ENCODE results near the gene CYP17A1.
"Not testable (repeated sequence)": the region's sequence is repeated elsewhere in the genome, so short reads cannot be mapped to it uniquely, and the experiment has no call there.

CYP17A1 gene

DNA sequence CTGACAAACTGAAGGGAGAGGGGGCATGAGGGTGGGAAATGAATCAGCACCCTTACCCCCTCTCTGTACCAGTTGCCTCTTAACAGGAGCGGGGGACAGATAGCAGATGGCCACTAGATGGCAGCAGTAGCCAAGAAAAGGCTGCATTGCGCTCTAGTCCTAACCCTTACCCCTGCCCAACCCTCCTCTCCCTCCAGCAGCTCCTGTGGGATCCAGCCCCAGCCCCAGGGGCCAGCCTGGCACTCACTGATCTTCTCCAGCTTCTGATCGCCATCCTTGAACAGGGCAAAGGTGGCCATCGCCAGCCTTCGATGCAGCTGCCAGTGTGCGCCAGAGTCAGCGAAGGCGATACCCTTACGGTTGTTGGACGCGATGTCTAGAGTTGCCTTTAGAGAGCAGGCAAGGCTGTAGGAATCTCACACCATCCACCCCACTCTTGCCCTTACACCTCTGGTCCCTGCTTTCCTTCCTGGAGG lies 2.2 kb downstream of the CYP17A1 start:
- DNase-seq, result peak; percentile 65

DNA sequence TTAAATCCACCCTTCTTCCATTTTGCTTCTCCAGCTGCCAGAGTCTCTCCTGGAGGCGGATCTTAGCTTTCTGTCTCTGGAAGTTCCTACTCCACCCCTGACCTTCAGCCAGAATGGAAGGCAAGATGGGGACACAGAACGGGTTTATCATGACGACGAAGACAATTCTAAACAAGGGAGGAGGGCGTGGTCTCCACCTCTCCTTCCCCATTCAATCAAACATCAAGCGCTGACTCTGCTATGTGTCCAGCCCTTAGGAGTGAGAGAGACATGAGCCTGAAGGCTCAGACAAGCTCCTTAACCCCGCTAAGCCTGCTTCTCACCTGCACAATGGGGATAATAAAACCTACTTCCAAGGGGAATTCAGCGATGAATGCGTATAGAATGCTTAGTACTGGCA lies 3.1 kb downstream of the CYP17A1 start:
- no peak for DNase-seq

DNA sequence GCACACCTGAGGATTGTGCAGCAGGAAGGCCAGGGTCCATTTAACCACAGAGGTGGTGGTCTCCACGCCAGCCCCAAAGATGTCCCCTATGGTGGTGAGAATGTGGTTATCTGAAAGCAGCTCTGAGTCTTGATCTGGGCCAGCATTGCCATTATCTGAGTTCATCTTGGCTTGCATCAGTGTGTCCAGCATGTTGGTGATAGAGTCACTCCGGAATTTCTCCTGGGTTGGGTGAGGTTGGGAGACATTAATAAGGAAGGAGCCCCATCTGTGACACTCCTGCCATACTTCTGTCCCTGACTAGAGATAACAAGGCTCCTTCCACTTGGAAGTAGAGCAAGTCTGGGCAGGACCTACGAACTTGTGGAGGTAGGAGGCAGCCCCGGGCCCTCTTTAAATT lies 4.2 kb downstream of the CYP17A1 start:
- DNase-seq, result no peak

DNA sequence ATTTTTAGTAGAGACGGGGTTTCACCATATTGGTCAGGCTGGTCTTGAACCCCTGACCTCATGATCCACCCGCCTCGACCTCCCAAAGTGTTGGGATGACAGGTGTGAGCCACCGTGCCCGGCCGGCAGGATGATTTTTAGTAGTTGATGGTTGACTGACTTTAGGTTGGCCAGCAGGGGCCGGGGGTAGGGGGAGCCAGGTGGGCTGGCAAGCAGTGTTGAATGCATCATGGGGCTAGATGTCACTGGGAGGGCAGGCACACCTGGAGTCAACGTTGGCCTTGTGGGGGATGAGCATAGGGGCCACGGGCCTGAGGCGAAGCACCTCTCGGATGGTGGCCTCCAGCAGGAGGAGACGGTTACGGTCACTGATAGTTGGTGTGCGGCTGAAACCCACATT lies 5.0 kb downstream of the CYP17A1 start:
- no peak for DNase-seq

DNA sequence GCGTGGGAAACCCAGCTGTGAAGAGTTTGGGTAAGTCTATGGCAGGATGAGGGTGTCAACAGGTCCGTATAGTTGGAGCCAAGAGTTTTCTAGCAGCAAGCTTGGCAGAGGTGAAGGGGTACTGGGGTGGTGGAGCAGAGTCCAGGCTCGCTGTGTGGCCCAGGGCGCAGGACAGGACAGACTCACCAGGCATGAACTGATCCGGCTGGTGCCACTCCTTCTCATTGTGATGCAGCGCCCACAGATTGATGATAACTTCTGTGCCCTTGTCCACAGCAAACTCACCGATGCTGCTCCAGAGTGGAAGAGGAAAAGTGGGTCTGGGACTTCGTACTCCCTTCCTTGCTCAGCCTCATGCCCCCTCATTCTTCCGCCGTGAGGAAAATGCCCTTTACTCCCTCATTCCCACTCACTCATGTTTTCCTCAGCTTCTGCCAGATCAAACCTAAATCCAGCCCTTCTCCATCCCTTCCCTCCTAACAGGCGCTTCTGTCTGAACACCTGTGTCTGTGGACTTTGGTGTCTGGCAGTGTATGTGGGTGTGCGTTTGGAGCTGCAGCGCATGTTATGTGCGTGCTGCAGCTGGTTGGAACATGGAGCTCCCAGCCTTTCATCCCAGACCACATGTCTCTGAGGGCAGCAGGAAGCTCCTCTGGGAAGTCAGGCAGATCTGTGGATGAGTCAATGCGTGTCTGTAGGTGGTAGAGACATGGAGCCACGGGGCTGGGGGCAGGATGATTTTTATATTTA lies 5.7 kb downstream of the CYP17A1 start:
- no peak for DNase-seq

DNA sequence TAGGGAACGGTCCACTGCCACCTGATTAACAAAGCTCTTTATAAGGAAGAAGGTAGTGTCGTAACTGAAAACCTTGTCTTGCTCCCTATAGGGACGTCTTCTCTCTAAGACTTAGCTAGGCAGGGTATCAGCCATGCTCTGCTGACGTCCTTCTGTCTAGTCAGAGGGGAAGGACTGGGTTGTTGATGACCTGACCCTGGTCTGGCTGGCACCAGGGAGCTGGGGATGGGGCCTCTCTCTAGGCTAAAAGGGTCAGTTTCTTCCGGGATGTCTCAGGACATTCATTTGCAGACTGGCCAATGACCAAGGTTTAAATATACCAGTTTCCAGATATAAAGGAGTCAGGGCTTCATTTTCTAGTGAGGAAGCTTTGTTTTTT lies 9.6 kb downstream of the CYP17A1 start:
- DNase-seq, result no peak

DNA sequence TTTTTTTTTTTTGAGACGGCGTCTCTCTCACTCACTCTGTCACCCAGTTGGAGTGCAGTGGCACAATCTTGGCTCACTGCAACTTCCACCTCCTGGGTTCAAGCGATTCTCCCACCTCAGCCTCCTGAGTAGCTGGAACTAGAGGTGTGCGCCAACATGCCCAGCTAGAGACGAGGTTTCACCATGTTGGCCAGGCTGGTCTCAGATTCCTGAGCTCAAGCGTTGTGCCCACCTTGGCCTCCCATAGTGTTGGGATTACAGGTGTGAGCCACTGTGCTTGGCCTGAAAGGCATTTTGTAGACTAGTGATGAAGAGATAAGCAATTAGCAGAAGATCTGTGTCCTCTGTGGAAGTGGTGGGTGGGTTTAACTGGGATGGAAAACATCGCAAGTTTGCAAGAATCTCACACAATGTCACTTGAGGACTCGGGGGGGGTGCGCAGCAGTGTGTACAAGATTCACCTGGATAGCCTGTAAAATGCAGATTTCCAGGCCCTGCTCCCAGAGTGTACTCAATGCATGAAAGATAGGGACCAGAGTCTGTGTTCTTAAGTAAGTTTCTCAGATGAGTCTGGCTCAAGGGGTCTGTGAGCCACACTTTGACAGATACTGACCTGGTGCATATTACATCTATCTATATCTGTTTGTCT lies 10.9 kb downstream of the CYP17A1 start:
- no peak for DNase-seq

DNA sequence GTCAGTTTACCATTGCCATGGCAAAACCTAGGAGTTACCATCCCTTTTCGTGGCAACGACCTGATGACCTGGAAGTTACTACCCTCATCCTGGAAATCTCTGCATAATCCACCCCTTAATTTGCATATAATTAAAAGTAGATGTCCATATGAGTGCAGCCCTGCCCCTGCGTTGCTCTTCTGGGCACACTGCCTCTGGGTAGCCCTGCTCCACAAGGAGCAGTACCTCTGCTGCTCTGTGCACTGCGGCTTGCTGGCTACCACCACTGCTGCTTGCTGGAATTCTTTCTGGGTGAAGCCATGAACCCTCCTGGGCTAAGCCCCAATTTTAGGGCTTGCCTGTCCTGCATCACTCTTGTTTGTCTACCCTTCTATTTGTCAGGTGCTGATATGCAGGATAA lies 12.5 kb downstream of the CYP17A1 start:
- DNase-seq, result no peak

DNA sequence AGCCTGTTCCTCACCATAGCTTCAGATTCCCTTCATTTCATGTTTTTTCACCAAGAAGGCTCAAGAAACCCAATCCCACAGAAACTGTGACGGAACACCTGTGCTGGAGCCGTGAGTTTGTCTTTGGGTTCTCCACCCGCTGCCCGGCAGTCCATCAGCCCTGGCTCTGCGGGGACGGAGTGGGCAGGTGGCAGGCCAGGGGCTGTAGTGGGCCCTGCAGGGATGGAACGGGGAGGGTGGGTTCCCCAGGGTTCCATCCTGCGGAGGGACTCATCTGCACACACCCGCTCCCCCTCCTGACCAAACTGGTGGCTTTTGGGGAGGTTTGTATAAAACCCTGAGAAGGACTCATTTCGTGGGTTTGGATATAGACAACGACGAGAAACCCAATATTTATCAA lies 15.0 kb downstream of the CYP17A1 start:
- no peak for DNase-seq

DNA sequence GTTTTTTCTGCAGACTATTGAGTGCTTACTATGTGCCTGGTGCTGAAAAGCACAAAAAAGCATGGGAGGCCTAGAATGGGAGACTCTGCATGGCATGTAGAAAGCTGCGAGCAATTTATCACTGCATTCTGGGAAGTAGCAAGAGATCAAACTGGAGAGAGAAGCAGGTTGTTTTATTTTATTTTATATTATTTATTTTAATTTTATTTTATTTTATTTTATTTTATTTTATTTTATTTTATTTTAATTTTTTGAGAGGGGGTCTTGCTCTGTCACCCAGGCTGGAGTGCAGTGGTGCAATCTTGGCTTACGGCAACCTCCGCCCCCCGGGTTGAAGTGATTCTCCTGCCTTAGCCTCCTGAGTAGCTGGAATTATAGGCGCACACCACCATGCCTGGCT lies 17.2 kb downstream of the CYP17A1 start:
- not testable (repeated sequence) for DNase-seq

DNA sequence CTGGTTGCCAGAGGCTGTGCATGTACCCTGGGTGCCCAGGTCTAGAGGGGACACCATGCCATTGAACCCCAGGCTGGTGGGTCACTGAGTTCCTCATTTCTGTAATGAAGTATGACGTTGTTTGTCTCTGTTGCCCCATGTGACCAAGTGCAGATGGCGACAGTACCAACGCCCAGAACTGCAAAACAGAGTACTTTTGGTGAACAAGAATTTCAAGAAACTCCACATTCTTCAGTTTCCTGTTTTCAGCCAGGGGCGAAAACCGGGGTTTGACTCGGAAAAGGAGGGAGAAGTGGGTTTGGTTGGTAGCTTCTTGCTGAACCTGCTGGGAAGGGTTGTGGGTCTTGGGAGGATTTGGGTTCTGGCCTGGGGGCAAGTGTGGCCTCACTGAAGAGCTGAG lies 18.2 kb downstream of the CYP17A1 start:
- DNase-seq, result no peak

DNA sequence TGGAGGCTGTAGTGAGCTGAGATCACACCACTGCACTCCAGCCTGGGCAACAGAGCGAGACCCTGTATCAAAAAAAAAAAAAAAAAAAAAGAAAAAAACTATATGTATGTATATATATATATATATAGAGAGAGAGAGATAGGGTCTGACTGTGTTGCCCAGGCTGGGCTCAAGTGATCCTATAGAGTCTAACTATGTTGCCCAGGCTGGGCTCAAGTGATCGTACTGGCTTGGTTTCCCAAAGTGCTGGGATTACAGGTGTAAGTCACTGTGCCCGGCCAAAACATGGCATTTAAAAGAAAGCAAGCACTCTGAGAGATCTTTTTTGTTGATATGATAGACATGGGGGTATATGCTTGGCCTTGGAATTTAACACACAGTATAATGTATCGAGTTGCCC lies 20.0 kb downstream of the CYP17A1 start:
- DNase-seq, result no peak

DNA sequence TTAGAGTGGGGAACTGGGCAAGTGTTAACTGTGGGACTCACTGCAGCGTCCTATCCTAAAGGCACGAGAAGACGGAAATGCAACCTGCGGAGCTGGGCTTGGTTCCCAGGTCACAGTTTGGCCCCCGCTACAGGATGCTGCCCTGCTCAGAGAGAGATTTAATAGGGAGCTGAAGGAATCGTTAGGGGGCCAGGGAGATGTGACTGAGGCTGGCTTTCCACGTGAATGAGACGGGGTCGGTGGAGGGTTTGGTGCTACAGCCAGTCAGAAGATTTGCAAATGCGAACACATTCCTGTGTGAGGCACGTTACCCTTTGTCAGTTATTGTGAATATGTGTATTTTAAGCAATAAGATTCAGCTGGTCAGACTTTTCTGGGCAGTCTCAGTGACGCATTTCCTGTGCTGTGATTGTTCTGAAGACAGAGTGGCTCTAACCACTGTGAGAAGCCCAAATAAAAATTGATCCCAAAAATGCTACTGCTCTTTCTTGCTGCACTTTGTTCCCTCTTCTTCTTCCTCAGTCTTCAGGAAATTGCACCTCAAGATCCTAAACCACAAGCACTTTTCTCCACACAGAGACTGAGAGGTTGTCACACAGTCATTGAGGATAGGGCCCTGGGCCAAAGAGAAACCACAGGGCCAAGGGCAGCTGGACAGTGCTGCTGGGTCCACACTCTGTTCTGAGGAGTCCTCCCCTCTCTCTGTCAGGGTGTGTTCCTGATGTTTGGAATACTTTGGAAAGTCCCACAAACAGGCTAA lies 21.2 kb downstream of the CYP17A1 start:
- no peak for DNase-seq

DNA sequence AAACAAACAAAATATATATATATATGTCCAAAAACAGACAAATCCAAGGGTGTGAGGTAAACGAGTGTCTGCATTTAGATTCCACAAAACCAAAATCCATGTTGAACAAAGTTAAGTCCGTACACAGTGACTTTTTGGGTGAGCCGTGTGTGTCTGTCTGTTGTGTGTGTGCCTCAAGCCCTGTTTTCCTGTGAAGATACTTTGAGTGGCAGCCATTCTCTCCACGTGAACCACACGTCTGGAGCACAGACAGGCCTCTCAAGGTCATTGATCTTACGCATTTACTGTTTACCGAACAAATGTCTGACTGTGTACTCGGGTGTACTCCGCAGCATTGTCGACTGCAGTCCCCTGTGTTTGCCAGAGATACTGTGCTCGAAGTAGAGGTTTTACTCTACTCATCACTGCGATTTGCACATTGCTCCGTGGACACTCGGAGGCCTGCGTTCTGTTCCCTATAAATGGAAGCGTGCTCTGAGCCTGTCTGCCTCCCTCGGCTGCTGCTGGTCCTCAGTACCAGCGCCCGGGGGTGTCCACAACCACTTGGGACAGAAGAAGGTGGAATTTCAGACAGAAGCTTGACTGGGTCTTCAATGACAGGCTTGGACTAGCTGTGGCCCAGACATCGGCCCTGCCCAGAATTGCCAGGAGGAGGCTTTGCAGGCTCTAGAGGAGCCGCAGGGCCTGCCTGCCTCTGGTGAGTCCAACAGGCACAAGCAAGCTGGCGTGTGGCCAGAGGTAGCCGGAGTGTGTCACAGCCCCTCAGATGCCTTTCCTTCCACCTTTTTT lies 22.1 kb downstream of the CYP17A1 start:
- DNase-seq, result no peak

DNA sequence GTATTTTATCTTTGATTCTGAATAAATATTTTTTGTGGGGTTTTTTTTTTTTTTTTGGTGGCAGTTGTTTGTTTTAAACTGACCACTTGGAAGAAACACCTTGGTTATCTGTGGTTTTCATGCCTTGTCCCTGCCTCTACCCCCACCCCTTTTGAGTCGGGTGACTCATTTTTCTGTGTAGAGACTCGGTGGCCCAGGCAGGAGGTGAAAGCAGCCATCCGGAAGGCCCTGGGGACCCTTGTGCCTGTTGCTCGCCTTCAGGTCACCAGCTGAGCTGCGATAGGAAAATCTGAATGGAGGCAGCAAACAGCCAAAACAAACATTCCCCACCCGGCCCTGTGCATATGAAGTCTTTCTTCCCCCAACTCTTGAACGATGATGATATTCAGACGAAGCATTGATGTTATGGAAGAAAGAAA lies 22.8 kb downstream of the CYP17A1 start:
- no peak for DNase-seq

DNA sequence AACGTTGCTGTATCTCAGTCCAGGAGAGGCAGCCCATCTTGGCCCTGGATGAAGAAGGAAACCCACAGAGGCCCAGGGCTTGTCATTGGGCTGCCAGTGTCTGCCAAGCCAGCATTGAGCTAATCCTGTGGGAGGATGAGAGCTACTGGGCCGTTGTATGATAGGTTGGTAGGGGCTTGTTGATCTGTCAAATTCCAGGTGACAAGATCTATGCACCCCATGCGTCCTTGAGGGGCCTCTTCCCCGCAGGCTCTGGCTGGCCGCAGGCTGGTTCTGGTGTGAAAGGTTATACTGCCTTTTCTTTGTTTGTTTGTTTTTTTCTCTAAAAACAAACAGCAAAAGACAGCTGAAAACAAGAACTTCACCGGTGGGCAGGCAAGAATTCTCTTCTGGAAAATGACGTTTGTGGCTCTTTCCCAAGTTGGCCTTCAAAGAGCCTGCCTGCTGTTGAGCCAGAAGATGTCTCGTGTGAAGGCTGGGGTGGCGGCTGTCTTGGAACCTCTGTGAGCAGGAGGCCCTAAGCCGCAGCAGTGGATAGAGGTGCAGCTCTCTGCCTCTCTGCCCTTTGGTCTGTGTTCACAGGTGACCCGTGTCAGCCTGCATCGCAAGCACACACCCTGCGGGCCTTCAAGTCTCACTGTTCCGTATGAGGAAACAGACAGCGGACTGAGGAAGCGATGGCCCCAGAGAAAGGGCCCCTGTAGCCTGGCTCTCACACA lies 23.3 kb downstream of the CYP17A1 start:
- no peak for DNase-seq

DNA sequence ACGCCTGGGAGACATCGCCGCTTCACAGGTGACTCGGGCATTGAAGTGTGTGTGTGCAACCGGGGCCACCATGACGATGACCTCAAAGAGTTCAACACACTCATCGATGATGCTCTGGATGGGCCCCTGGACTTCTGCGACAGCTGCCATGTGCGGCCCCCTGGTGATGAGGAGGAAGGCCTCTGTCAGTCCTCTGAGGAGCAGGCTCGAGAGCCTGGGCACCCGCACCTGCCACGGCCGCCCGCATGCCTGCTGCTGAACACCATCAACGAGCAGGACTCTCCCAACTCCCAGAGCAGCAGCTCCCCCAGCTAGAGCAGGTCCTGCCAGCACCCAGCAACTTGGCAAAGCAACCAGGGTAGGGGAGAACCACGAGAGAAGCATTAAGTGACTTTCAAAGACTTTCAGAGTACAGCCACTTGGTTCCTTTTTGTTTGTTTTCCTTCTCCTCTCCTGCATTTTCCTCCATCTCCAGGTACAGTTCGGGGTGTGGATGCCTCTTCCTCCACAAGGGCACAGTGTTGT lies 24.1 kb downstream of the CYP17A1 start:
- DNase-seq, result no peak

DNA sequence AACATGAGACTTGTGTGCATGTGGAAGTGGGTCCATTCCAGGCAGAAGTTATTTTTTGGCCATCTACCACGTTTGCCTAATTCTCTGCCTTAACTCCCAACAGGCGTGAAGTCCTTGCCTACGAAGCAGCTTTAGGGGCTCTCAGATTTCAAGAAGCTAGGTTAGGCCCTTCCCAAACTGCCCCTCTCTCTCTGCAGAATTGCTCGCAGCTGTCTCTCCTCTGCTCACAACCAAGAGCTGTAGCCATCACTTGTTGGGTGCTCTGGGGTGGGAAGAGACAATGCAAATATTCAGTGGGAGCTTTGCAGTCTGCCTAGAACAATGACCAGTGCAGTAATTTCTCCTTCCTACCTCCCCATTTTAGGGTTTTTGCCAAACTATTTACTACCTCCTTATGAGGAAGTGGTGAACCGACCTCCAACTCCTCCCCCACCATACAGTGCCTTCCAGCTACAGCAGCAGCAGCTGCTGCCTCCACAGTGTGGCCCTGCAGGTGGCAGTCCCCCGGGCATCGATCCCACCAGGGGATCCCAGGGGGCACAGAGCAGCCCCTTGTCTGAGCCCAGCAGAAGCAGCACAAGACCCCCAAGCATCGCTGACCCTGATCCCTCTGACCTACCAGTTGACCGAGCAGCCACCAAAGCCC lies 24.9 kb downstream of the CYP17A1 start:
- DNase-seq, result no peak

DNA sequence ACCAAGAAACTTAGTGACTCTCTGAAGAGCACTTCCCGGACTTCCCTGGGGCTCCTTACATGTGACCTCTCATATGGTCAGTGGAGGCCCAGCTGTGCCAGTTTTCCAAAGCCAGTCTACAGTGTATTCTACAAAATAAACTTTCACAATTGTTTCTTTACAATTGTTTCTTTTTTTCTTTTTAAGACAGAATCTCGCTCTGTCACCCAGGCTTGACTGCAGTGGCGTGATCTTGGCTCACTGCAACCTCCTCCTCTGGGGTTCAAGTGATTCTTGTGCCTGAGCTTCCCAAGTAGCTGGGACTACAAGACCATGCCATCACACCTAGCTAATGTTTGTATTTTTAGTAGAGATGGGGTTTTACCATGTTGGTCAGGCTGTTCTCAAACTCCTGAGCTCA lies 25.9 kb downstream of the CYP17A1 start:
- no peak for DNase-seq

DNA sequence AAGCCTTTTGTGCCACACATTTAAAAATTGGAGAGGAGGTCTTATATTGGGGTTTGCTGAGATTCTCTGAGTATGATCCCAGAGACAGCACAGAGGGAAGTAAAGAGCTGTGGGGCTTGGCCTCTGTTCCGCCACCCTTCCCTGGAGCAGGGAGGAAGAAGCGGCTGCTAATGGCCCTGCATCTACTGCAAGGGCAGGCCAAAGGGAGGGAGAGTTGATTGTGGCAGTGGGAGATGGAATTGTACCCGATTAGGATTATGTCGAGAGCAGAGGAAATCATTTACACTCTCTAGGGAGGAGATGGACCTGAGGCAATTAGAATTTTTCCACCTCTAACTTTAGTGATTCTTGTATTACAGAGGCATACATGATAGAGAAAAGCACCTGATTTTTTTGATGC lies 28.8 kb downstream of the CYP17A1 start:
- no peak for DNase-seq

DNA sequence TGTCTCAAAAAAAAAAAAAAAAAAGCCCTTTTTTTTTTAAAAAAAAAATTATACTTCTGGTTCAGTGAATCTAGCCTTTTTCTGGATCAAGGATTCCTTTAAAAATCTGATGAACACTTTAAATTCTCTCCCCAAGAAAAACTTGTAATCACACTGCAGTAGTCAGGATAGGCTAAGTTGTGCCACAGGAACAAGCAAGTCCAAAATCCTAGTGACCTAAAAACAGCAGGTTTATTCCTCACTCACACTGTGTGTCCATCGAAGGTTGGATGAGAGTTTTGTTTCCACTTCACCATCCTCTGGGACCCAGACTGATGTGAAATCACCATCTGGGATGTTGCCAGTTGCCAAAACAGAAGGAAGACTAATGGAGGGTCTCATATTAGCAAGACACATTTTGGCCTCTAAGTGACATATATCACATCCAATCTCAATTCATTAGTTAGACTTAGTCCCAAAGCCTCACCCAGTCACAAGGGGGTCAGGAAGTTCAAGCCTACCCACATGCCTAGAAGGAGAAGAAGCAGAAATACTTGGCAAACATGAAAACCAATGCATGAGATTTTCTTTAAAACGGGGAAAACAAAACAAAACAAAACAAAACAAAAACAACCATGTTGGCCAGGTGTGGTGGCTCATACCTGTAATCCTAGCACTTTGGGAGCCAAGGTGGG lies 32.7 kb downstream of the CYP17A1 start:
- no peak for DNase-seq

Measured in 8988T (cell line).